Neural cell (in vitro differentiated cells): ENCODE measurements around the gene IDH3A.

ENCODE experiments used
- EZH2 ChIP-seq: fragments of 200-600, 300-800 bp; shearing (Covaris generic), sonication (generic); IDR thresholded peaks from 2 replicates; pipeline ENCODE4 v1.6.1; 2014; ENCODE audit warnings: antibody characterized with exemption, low read length, borderline replicate concordance, mild to moderate bottlenecking; ENCODE audit not compliant: insufficient read depth, poor library complexity, severe bottlenecking
- MXI1 ChIP-seq: fragments of 450-650 bp; conservative IDR thresholded peaks from 2 replicates; pipeline ENCODE4 v1.6.1; 2014; ENCODE audit warnings: antibody characterized with exemption, mild to moderate bottlenecking; ENCODE audit not compliant: poor library complexity, severe bottlenecking
- POLR2AphosphoS5 ChIP-seq: IDR thresholded peaks from 2 replicates; pipeline ENCODE4 v1.6.1; 2012
- RAD21 ChIP-seq: fragments of 450-650 bp; conservative IDR thresholded peaks from 2 replicates; pipeline ENCODE4 v1.6.1; 2014; ENCODE audit warnings: antibody characterized with exemption, mild to moderate bottlenecking, moderate library complexity
- TAF1 ChIP-seq: IDR thresholded peaks from 2 replicates; pipeline ENCODE4 v1.6.1; 2012; ENCODE audit warnings: low read depth
- TF ChIP-seq, protein P1 (sequence below): fragments of 450-650 bp; IDR thresholded peaks from 2 replicates; pipeline ENCODE4 v1.5.1; 2014; ENCODE audit warnings: antibody characterized with exemption, mild to moderate bottlenecking, moderate library complexity; ENCODE audit not compliant: poor library complexity, severe bottlenecking
- TF ChIP-seq, protein P2 (sequence below): IDR thresholded peaks from 2 replicates; pipeline ENCODE4 v1.6.1; 2012; ENCODE audit warnings: borderline replicate concordance

DNA sequence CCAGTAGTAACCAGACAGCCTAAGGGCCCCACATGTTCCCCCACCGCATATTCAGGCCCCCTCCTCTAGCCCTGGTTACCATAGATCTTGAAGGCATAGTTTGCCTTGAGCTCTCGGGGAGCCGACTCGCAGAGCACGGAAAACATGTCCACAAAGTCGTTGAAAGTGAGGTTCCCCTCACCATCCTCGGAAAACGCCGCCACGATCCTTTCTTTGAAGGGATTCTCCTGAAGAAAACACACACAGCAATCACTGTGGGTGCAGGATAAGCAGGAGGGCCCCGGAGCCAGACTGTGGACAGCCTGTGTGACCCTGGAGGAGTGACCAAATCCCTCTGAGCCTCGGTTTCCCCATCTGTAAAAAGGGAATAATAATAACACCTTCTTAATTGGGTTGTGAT, 40.0 kb upstream of the IDH3A start:
- TF ChIP-seq POLR2AphosphoS5 (no peak), TAF1 (no peak), MXI1 (no peak), EZH2 (no peak), RAD21 (no peak)
- TF ChIP-seq, protein P1, sequence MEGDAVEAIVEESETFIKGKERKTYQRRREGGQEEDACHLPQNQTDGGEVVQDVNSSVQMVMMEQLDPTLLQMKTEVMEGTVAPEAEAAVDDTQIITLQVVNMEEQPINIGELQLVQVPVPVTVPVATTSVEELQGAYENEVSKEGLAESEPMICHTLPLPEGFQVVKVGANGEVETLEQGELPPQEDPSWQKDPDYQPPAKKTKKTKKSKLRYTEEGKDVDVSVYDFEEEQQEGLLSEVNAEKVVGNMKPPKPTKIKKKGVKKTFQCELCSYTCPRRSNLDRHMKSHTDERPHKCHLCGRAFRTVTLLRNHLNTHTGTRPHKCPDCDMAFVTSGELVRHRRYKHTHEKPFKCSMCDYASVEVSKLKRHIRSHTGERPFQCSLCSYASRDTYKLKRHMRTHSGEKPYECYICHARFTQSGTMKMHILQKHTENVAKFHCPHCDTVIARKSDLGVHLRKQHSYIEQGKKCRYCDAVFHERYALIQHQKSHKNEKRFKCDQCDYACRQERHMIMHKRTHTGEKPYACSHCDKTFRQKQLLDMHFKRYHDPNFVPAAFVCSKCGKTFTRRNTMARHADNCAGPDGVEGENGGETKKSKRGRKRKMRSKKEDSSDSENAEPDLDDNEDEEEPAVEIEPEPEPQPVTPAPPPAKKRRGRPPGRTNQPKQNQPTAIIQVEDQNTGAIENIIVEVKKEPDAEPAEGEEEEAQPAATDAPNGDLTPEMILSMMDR: no peak
- TF ChIP-seq, protein P2, sequence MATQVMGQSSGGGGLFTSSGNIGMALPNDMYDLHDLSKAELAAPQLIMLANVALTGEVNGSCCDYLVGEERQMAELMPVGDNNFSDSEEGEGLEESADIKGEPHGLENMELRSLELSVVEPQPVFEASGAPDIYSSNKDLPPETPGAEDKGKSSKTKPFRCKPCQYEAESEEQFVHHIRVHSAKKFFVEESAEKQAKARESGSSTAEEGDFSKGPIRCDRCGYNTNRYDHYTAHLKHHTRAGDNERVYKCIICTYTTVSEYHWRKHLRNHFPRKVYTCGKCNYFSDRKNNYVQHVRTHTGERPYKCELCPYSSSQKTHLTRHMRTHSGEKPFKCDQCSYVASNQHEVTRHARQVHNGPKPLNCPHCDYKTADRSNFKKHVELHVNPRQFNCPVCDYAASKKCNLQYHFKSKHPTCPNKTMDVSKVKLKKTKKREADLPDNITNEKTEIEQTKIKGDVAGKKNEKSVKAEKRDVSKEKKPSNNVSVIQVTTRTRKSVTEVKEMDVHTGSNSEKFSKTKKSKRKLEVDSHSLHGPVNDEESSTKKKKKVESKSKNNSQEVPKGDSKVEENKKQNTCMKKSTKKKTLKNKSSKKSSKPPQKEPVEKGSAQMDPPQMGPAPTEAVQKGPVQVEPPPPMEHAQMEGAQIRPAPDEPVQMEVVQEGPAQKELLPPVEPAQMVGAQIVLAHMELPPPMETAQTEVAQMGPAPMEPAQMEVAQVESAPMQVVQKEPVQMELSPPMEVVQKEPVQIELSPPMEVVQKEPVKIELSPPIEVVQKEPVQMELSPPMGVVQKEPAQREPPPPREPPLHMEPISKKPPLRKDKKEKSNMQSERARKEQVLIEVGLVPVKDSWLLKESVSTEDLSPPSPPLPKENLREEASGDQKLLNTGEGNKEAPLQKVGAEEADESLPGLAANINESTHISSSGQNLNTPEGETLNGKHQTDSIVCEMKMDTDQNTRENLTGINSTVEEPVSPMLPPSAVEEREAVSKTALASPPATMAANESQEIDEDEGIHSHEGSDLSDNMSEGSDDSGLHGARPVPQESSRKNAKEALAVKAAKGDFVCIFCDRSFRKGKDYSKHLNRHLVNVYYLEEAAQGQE: no peak
